Type B pancreatic cell (in vitro differentiated cells): Measurements from ENCODE around the gene PPP1R2C. TPM values are rescaled to one million over a fixed set of nuclear protein-coding genes. Genes with fewer than 3 reads are reported as not detected.

Experiments used
- DNase-seq: peaks from one replicate; pipeline ENCODE4 v3.0.0; 2021; ENCODE audit warnings: mixed read lengths; ENCODE audit not compliant: unreplicated experiment; ENCODE audit errors: extremely low spot score
- H3K27ac Mint-ChIP-seq: 2 replicates; pipeline ENCODE4 v1.8.0; 2021; ENCODE audit warnings: mild to moderate bottlenecking, mixed read lengths
- H3K27me3 Mint-ChIP-seq: 2 replicates; pipeline ENCODE4 v1.8.0; 2021; ENCODE audit warnings: mixed read lengths
- H3K36me3 Mint-ChIP-seq: 2 replicates; pipeline ENCODE4 v1.8.0; 2021; ENCODE audit warnings: mixed read lengths
- H3K4me1 Mint-ChIP-seq: one replicate; pipeline ENCODE4 v1.8.0; 2021; ENCODE audit warnings: mixed read lengths; ENCODE audit not compliant: unreplicated experiment
- H3K4me3 Mint-ChIP-seq: 2 replicates; pipeline ENCODE4 v1.8.0; 2021; ENCODE audit warnings: mild to moderate bottlenecking, mixed read lengths
- H3K9me3 Mint-ChIP-seq: 2 replicates; pipeline ENCODE4 v1.8.0; 2021; ENCODE audit warnings: mixed read lengths
- CTCF ChIP-seq: fragments of 200-600 bp; sonication (generic); conservative IDR thresholded peaks from 2 replicates; pipeline ENCODE4 v1.5.0; 2021; ENCODE audit warnings: antibody characterized with exemption, mild to moderate bottlenecking
- total RNA-seq: library from RNA; stranded (reverse); gene quantifications from 2 replicates; pipeline ENCODE4 v1.2.1, GENCODE V29; 2021; ENCODE audit warnings: low replicate concordance

The PPP1R2C gene
- total RNA-seq, 1 donor from 2014 or later: not detected

GRCh38 chrX:42751573-42751972, 26.4 kb downstream of the PPP1R2C start:
- H3K4me1 Mint-ChIP-seq: peaks cover 5% of the 10 kb centered on the region
- no peak overlapping the region for H3K4me3 Mint-ChIP-seq
- TF ChIP-seq CTCF: no peak
- no peak for DNase-seq
- H3K27me3 Mint-ChIP-seq: no peaks in the 10 kb centered on the region
- H3K36me3 Mint-ChIP-seq: peaks cover 4% of the 10 kb centered on the region
- no peak overlapping the region for H3K27ac Mint-ChIP-seq
- H3K9me3 Mint-ChIP-seq: peaks cover 8% of the 10 kb centered on the region

GRCh38 chrX:42748067-42748850, 29.7 kb downstream of the PPP1R2C start:
- no peaks in the 10 kb centered on the region for H3K4me1 Mint-ChIP-seq
- TF ChIP-seq CTCF: no peak
- H3K9me3 Mint-ChIP-seq: peaks cover 8% of the 10 kb centered on the region
- H3K4me3 Mint-ChIP-seq: no peak overlapping the region
- no peak overlapping the region for H3K27ac Mint-ChIP-seq
- no peaks in the 10 kb centered on the region for H3K27me3 Mint-ChIP-seq
- H3K36me3 Mint-ChIP-seq: peaks cover 4% of the 10 kb centered on the region
- DNase-seq: no peak

- H3K9me3 Mint-ChIP-seq: no peaks in the 10 kb centered on the region
- TF ChIP-seq CTCF: no peak
- H3K27me3 Mint-ChIP-seq: no peaks in the 10 kb centered on the region
- H3K4me3 Mint-ChIP-seq: no peak overlapping the region
- DNase-seq: no peak
- no peak overlapping the region for H3K27ac Mint-ChIP-seq
- H3K4me1 Mint-ChIP-seq: no peaks in the 10 kb centered on the region
- H3K36me3 Mint-ChIP-seq: no peaks in the 10 kb centered on the region
Measured at GRCh38 chrX:42746606-42747005, 31.4 kb downstream of the PPP1R2C start.

- H3K36me3 Mint-ChIP-seq: no peaks in the 10 kb centered on the region
- H3K4me1 Mint-ChIP-seq: no peaks in the 10 kb centered on the region
- H3K27me3 Mint-ChIP-seq: no peaks in the 10 kb centered on the region
- H3K27ac Mint-ChIP-seq: no peak overlapping the region
- no peaks in the 10 kb centered on the region for H3K9me3 Mint-ChIP-seq
- TF ChIP-seq CTCF: no peak
- H3K4me3 Mint-ChIP-seq: no peak overlapping the region
- no peak for DNase-seq
Measured at GRCh38 chrX:42740456-42740855, 37.5 kb downstream of the PPP1R2C start.

- TF ChIP-seq CTCF: no peak
- Mint-ChIP-seq H3K9me3 (no peaks in the 10 kb centered on the region), H3K27me3 (no peaks in the 10 kb centered on the region), H3K36me3 (no peaks in the 10 kb centered on the region), H3K27ac (no peak overlapping the region), H3K4me3 (no peak overlapping the region), H3K4me1 (no peaks in the 10 kb centered on the region)
- no peak for DNase-seq
Measured at GRCh38 chrX:42739741-42740140, 38.2 kb downstream of the PPP1R2C start.

GRCh38 chrX:42739258-42739657, 38.7 kb downstream of the PPP1R2C start:
- no peak overlapping the region for H3K27ac Mint-ChIP-seq
- no peaks in the 10 kb centered on the region for H3K27me3 Mint-ChIP-seq
- H3K4me3 Mint-ChIP-seq: no peak overlapping the region
- TF ChIP-seq CTCF: no peak
- no peaks in the 10 kb centered on the region for H3K4me1 Mint-ChIP-seq
- DNase-seq: no peak
- H3K36me3 Mint-ChIP-seq: no peaks in the 10 kb centered on the region
- no peaks in the 10 kb centered on the region for H3K9me3 Mint-ChIP-seq
